Stimulated activated CD8-positive, alpha-beta memory T cell treated with anti-CD3 and anti-CD28 coated beads, Interleukin-12 subunit alpha, Interleukin-12 subunit beta, amount 100 ng/mL, for 24 hours (primary cell): ENCODE data around the gene SHROOM3.

Experiments used
- DNase-seq: peaks from one replicate; pipeline ENCODE4 v3.0.0-alpha.2; 2020; ENCODE audit errors: extremely low read depth

Gene SHROOM3

GRCh38 chr4:76749355-76749754 is 314.3 kb downstream of the SHROOM3 start:
- no peak for DNase-seq

GRCh38 chr4:76750716-76751115 is 315.7 kb downstream of the SHROOM3 start:
- DNase-seq: no peak

- no peak for DNase-seq
Observed at GRCh38 chr4:76751612-76752343, 316.7 kb downstream of the SHROOM3 start.

- no peak for DNase-seq
Observed at GRCh38 chr4:76752861-76753501, 318.0 kb downstream of the SHROOM3 start.

- DNase-seq: no peak
Observed at GRCh38 chr4:76753814-76754213, 318.8 kb downstream of the SHROOM3 start.

GRCh38 chr4:76754439-76754838 is 319.4 kb downstream of the SHROOM3 start:
- DNase-seq: no peak

GRCh38 chr4:76755756-76756155 is 320.7 kb downstream of the SHROOM3 start:
- DNase-seq: no peak

- no peak for DNase-seq
Observed at GRCh38 chr4:76756416-76756815, 321.4 kb downstream of the SHROOM3 start.

GRCh38 chr4:76757418-76757939 is 322.4 kb downstream of the SHROOM3 start:
- DNase-seq: no peak

GRCh38 chr4:76758290-76758882 is 323.4 kb downstream of the SHROOM3 start:
- DNase-seq: no peak

- no peak for DNase-seq
Observed at GRCh38 chr4:76758996-76759395, 324.0 kb downstream of the SHROOM3 start.

- no peak for DNase-seq
Observed at GRCh38 chr4:76760193-76760592, 325.2 kb downstream of the SHROOM3 start.

- no peak for DNase-seq
Observed at GRCh38 chr4:76762137-76763130, 327.4 kb downstream of the SHROOM3 start.

GRCh38 chr4:76764251-76764650 is 329.2 kb downstream of the SHROOM3 start:
- DNase-seq: no peak

- no peak for DNase-seq
Observed at GRCh38 chr4:76765473-76766183, 330.6 kb downstream of the SHROOM3 start.

- DNase-seq: no peak
Observed at GRCh38 chr4:76767983-76768382, 333.0 kb downstream of the SHROOM3 start.

- DNase-seq: no peak
Observed at GRCh38 chr4:76772498-76773106, 337.6 kb downstream of the SHROOM3 start.

- no peak for DNase-seq
Observed at GRCh38 chr4:76773766-76774165, 338.7 kb downstream of the SHROOM3 start.

GRCh38 chr4:76779740-76780459 is 344.9 kb downstream of the SHROOM3 start:
- no peak for DNase-seq
